Non-pigmented ciliary epithelial cell (primary cell): ENCODE results near the gene PRELID1.
"Not testable (repeated sequence)": the region's sequence is repeated elsewhere in the genome, so short reads cannot be mapped to it uniquely, and the experiment has no call there.

Source experiments
- DNase-seq: peaks from one replicate; pipeline ENCODE4 v3.0.0-alpha.2; 2010; ENCODE audit warnings: low read depth

The PRELID1 gene, protein sequence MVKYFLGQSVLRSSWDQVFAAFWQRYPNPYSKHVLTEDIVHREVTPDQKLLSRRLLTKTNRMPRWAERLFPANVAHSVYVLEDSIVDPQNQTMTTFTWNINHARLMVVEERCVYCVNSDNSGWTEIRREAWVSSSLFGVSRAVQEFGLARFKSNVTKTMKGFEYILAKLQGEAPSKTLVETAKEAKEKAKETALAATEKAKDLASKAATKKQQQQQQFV

GRCh38 chr5:177303121-177303924 is at the start of gene PRELID1, which contains the start of gene RAB24:
PRELID1 (plus strand) TSS chr5:177303799; CDS start chr5:177303986, 187 bp downstream.
RAB24 (minus strand) TSS chr5:177303719; CDS start chr5:177303288, 431 bp downstream.
- DNase-seq: no peak

DNA sequence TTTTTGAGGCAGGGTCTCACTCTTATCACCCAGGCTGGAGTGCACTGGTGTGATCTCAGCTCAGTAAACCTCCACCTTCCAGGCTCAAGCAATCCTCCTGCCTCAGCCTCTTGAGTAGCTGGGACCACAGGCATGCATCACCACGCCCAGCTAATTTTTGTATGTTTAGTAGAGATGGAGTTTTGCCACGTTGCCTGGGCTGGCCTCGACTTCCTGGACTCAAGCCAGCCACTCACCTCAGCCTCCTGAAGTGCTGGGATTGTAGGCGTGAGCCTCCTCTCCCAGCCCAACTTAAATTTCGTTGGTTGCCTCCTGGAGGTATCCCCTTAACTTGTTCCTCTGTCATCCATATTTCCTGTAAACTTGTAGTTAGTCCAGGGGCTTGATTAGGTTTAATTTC is 47.3 kb upstream of the PRELID1 start:
- DNase-seq: no peak

GRCh38 chr5:177258711-177259110 is 44.9 kb upstream of the PRELID1 start:
- not testable (repeated sequence) for DNase-seq

- DNase-seq: no peak
Observed at GRCh38 chr5:177260961-177261360, 42.6 kb upstream of the PRELID1 start.

- DNase-seq: no peak
Observed at GRCh38 chr5:177261510-177261909, 42.1 kb upstream of the PRELID1 start.

GRCh38 chr5:177264178-177264577 is 39.4 kb upstream of the PRELID1 start:
- no peak for DNase-seq

DNA sequence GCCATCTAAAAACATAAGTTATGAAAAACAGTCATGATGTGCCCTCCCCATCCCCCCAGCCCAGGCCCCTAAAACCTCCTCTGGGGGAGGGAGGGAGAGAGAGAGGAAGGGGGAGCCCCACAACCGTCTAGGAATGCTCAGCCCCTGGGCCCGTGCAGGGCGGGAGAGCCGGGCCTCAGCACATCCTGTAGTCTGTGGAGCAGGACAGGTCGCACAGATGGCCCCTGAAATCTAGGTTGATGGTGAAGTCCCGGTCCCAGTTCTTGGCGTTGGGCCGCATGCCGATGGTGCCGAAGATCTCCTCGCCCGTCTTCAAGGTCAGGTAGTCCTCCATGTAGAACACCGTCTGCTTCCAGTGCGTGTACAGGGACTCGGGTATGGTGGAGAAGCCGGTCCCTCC is 38.2 kb upstream of the PRELID1 start:
- no peak for DNase-seq

GRCh38 chr5:177269232-177269895 is 34.2 kb upstream of the PRELID1 start:
- DNase-seq: no peak

DNA sequence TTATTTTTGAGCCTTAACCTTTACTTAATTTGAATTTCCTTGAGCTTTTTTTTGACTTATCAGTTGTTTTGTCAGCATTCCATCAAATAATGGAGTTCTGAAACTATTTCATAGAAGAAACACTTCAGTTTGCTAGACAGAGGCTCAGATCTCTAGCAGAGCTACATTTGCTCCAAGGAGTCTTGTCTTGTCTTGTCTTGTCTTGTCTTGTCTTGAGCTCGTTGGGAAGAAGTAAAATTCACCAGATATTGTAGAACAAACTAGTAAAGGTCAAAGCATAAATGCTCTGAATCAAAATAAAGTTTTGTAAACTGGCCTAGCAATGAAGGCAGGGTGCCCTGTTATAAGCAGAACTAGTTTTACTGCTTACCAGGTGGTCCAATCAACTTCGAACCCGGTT is 33.6 kb upstream of the PRELID1 start:
- no peak for DNase-seq

GRCh38 chr5:177270653-177271052 is 32.9 kb upstream of the PRELID1 start:
- DNase-seq: no peak

DNA sequence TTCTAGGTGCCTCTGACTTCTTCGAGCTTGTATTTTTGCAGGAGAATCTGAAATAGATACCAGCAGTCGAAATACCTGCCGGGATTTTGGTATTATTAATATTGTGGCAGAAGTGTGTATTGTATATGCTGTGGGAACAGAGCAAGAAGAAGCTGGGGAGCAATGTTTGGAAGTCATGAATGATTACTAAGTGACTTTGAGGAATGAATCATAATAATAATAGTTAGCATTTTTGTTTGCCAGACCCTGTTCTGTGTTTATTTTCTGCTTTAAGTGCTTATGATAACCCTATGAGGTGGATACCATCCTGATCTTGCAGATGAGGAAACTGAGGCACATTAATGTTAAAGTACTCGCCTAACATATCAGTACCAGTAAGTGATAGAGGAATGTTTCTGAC is 32.5 kb upstream of the PRELID1 start:
- peak; percentile 6 for DNase-seq

GRCh38 chr5:177275883-177276282 is 27.7 kb upstream of the PRELID1 start:
- DNase-seq: no peak

DNA sequence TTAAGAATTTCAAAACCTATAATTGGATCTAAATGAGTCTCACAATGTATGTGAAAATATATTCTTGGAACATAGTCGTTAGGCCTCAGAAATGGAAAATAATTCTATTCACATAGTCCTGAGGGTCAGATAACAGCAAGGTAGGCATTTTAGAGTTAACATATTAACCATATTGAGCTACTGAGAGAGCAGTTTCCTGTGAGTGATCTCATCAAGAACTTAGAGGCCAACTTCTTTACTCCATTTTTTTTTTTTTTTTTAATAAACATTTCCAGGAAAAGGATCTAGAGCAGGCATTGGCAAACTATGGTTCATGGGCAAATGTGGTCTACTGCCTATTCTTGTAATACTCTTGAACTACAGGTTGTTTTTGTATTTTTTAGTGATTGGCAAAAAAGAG is 26.7 kb upstream of the PRELID1 start:
- DNase-seq: no peak

- no peak for DNase-seq
Observed at GRCh38 chr5:177288191-177288590, 15.4 kb upstream of the PRELID1 start.

- DNase-seq: no peak
Observed at GRCh38 chr5:177290816-177291596, 12.6 kb upstream of the PRELID1 start.

DNA sequence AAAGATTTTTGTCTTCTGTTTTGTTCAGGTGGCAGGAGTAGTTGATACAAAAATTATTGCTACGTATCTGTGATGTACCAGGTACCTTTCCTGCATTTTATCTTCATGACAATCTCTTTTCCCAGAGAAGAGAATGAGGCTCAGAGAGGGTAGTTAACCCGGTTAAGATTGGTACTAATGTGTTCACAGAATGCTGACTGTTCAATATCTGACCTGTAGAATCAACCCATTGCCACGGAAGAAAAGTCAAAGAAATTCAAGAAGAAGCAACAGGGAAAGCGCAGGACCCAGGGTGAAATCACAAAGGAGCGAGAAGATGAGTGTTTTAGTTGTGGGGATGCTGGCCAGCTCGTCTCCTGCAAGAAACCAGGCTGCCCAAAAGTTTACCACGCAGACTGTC is 11.9 kb upstream of the PRELID1 start:
- no peak for DNase-seq

GRCh38 chr5:177293819-177294581 is 9.6 kb upstream of the PRELID1 start:
- DNase-seq: no peak

- DNase-seq: no peak
Observed at GRCh38 chr5:177294632-177295031, 9.0 kb upstream of the PRELID1 start.

GRCh38 chr5:177295924-177296323 is 7.7 kb upstream of the PRELID1 start:
- DNase-seq: no peak

DNA sequence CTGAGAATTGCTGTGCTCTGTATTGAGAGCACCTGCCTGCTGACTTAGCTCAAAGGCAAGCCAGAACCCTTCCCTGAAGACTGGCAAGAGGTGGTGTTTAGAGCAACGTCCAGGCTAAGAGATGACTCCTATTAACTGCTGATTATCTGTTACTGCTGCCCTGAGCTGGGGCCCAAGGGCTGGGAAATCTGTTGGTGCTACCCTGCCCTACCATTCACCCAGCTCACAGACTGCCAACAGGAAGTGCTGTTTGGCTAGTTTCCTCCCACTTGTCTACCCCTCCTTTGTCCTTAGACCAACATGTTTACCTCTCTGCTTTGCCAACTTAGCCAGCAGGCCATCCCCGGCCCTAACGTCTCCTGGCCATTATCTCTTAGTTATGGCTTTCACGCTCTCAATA is 7.0 kb upstream of the PRELID1 start:
- no peak for DNase-seq

GRCh38 chr5:177297922-177298321 is 5.7 kb upstream of the PRELID1 start:
- DNase-seq: no peak
